HT-29 (cell line): Measurements from ENCODE around the gene PRELID3B. TPM values are rescaled to one million over a fixed set of nuclear protein-coding genes. Genes with fewer than 3 reads are reported as not detected.

Experiments
- DNase-seq: peaks from one replicate; pipeline ENCODE4 v3.0.0-alpha.2; 2015; ENCODE audit warnings: low spot score
- total RNA-seq: library from RNA; depleted of rRNA; stranded (reverse); fragments of >200 nt; shearing (Covaris generic); gene quantifications from 2 replicates; pipeline ENCODE4 v1.2.3, GENCODE V29; 2014

The PRELID3B gene
- total RNA-seq, 1 experiment from 2014 or later: 129 TPM

DNA sequence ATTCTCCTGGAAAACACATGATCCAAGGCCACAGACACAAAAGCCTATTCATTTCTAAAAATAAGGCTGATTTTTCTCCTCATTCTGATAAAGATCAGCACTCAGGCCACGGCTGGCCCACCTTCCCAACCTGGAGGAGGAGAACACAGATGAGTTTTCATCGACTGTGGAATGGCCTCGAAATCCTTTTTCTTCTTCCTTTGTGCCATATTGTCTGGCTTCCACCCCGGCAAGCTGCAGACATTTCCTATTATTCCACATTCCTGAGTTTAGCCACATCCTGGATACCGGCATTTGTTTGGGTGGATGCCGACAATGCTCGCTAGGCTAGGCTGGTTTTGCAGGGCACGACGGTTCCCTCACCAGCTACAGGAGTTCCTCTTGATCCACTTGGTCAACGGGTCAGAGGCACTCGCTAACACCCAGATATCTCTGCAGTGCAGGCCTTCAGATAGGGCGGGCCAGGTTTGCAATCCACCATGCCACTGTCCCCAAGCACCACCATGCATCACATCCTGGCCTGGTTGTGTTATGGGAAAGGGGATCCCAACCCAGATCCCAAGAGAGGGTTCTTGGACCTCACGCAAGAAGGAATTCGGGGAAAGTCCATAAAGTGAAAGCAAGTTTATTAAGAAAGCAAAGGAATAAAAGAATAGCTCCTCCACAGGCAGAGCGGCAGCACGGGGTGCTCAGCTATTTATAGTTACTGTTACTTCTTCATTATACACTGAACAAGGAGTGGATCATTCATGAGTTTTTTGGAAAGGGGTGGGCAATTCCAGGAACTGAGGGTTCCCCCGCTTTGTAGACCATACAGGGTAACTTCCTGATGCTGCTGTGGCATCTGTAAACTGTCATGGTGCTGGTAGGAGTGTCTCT is 31.4 kb downstream of the PRELID3B start:
- DNase-seq: peak; percentile 97

DNA sequence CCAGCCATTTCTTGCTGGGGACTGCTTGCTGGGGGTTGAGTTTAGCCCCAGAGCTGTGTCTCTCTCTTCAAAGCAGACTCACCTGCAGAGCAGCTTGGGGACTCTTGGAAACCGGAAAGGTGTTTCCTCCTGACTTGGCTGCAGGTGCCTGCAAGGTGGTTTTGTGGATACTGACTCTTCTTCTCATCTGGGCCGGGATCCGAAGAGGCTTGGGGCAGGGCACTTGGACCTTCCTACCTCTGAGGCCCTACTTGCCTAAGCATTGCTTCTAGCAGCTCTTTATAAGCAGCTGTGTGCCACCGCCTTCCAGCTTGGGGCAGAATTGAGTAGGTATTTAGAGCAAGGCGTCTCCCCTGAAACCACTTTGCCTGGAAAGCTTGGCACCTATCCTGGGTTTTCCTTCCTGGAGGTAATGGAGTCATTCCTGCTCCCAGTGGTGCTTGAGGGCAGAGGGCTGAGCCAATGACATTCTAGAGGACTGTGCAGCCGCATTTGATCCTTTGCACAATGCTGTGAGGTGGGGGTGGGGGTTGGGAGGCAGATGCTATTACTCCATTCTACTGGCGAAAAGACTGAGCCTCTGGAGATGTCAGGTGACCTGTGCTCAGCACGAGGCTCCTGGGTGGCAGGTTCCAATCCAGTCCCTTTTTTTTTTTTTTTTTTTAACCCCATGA is 32.1 kb downstream of the PRELID3B start:
- DNase-seq: peak; percentile 88

DNA sequence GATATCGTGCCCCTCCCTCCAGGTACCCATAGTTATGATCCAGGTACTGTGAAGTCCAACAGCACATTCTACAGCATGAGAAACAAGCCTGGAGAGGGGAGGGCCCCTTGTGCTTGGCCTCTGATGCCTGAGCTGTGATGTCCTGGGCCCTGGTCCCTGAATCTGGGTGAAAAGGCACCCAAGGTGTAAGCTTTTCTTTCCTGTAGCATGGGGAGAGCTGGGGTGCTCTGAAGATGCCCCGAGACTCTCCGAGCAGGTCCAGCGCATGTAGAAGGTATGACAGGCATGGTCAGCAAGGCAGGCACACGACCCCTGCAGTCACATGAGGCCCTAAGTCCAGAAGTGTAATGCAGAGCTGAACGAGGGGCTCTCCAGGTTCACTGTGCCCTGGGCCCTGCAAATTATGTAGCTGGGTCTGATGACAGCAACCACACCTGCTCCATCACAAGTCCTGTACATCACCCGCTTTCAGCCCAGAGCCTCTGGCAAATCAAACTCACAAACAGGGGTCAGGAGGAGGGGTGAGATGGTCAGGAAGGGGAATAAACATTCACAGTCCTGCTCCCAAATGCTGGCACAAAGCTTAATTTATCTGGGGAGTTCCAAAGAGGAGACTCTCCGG is 33.8 kb downstream of the PRELID3B start:
- DNase-seq: no peak

DNA sequence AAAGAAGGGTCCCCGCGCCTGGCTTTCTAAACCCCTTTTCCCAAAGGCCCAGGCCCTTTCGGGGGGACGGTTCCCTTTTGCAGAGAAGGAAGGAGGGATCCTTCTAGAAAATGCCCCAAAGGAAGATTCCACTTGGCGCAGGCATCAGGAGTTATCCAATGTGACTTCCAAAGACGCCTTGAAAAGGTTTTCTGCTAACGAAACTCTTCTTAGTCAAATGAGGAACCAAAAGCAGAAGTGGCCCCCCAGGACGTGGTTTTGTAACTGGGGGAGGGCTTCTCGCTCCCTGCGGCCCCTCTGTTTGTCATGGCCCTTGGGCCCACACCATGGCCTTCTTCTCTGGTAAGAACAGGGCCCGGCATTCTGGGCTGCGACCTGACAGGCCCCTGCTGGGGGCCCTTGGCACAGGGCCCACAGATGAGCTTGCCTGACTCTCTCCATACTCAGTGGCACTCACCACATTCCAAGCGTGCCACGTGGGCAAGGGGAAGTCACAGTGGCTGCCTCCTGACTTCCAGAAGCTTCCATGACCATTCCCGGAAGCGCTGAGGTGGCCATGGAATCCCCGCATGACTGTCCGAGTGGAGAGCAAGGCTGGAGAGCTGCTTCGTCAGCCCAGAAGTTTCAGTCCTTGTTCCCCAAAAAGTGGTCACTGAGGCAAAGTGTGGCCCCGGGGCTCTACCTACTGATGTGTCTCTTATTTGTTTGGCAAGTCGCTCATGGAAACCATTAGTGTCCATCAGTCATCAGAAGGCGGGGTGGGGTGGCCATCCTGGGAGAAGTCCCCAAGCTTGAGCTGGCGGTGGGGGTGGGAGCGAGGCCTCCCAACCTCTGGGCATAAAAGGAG is 34.7 kb downstream of the PRELID3B start:
- DNase-seq: no peak

DNA sequence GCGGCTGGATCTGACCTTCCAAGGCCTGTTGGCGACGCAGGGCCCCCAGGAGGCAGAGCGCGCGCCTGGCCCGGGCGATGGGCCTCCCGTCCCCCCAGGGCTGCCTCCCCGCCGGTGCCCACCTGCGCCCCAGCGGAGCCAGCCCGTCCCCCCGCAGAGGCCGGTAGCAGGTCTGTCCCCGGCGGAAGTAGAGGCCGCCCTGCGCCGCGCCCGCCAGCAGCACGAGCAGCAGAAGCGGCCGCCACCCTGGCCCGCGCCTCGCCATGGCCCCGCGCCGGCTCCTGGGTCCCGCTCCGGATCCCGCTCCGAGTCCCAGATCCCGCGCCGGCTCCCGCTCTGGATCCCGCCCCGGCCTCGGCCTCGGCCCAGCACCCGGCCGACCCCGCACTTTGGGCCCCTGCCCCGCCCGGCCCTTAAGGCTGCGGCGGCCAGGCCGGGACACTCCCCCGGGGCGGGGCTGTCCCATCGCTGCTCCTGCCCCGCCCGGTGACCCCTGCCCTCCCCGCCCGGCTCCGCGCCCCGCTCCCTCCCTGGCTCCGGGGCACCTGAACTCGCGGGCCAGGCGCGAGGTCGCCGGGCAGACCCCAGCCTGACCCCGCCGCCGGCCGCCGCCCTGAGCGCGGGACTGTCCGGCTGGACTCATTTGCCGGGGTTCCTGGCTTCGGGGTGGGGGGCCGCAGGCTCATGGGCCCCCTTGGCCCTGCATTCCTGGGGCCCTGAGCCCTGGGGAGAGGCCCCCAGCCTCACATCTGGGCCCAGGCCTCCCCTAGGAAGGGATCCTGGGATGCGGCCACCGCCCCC is 35.5 kb downstream of the PRELID3B start, which contains the start of gene CTSZ:
CTSZ (minus strand) TSS at position 391 of the 801 bp plus-strand sequence; CDS start at position 265, 126 bp downstream.
- peak; percentile 78 for DNase-seq

DNA sequence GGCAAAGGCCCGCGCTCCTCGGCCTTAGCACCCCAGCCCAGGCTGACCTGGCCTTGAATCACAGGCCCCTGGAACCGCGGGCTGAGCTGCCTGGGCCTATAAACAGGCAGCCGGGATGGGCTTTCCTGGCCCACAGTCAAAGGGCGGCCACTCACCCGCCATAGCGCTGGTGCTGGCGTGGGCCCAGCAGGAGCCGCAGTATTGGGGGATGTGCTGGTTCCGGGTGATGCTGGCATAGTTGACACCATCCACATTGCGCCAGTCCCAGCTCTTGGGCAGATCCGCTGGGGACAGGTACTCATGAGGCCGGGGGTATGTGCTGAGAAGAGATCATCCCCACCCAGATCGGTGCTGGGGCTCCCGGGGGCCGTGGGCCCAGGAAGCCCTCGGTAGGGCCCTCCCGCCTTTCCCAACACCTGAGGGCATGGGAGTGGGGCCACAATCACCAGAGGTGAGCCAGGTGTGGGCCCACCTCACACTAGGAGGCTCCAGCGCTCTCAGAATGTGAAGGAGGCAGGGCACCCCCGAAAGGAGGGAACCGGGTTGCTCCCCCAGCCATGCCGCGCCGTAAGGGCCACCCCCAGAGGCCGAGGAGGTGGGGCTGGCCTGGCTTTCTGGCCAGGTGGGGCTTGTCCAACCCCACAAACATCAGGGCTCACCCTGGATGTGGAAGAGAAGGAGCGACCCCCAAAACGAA is 36.3 kb downstream of the PRELID3B start:
- peak; percentile 51 for DNase-seq

DNA sequence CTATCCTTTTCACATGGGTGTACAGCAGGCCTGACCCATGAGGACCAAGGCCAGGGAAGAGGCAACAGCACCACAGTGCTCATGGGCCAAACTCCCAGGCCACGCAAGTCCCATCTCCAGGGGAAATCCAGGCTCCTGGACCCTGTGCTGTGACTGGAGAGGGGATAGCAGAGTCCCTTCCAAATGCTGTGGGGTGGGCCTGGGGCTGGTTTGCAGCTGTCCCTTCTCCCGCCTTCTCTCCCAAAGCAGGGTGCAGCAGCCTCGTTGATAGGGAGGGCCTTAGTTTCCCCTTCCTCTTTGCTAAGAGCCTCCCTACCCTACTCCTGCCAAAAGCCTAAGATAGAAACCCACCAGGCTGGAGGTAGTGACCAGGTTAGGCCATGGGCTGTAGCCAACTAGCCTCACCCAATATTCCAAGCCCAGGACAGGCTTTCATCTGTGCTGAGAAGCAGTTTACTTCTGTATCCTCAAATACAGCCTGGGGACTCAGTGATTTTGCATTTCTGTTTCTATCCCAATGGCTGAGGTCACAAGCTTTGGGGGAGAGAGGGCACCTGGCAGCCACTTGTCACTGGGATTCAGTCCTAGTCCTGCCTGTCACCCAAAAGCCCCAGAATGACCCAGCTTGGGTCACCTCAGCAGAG is 36.9 kb downstream of the PRELID3B start:
- DNase-seq: peak; percentile 44

DNA sequence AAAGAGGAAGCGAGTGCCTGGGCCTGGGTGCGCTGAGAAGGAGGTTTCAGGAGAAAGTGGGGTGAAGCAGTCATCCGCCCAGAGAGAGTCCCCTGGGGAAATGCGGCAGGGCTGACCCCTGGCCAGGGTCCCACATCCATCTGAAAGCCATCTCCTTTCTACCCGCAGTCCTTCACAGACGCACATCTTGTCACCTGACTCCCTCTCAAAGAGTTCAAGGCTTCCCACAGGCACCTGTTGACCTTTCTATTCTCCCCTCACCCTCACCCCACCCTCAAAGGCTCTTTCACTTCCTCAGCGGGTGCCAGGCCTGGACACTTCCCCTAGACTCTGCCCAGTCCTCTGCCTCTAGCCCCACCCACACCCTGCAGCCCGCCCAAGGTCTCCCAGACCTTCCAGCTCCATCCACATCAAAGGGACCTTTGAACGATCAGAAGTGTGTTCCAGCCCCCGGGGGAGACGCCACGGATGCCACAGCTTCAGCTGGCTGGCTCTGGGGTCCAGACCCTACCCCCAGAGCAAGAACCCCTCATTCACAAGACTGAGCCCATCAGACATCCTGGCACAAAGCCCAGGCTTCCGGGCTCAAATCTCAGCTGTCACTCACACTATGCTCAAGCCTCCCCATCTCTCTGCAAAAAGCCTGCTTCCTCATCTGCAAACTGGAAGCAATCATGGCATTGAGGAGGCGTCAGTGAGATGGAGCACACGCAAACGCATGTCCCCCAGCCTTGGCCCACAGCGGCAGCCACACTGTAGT is 37.6 kb downstream of the PRELID3B start:
- DNase-seq: peak; percentile 91

DNA sequence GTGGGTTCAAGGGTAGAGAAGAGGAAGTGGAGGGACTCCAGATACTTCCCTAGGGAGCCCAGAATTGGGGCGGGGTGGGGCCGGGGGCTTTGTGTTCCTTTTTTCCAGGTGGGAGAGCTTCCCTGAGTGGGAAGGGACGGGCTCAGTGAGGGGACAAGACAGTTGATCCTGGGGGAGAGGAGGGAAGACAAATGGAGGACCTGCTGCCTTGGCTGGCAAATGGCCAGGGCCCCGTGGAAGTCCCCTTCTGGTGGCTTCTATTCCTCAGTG is 38.2 kb downstream of the PRELID3B start:
- no peak for DNase-seq

DNA sequence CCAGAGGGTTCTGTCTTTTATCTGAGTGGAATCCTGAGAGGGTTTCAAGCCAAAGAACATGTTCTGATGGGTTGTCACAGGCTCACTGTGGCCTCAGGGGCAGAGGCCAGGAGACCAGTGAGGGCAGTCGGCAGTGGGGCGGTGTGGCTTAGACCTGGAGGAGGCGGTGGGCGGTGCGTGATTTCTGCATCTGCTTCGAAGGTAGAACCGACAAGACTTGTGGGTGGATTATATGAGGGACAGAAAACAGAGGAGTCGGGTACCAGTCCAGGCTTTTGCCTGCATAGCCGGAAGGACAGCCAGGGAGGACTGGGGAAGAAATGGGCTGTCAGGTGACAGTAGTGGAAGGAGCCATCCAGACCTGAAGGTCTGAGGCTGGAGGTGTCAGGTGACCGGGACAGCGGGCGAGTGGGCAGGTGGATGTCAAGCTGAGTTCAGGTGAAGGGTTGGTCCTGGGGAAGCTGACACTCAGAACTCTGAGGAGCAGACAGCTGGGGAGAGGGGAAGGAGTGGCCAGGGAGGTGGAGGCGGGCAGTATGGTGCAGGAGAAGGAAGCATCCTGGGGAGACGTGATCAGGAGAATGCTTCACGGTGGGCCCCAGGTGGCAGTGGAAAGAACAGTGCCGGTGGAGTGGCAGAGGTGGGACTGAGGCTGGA is 38.6 kb downstream of the PRELID3B start:
- DNase-seq: no peak

DNA sequence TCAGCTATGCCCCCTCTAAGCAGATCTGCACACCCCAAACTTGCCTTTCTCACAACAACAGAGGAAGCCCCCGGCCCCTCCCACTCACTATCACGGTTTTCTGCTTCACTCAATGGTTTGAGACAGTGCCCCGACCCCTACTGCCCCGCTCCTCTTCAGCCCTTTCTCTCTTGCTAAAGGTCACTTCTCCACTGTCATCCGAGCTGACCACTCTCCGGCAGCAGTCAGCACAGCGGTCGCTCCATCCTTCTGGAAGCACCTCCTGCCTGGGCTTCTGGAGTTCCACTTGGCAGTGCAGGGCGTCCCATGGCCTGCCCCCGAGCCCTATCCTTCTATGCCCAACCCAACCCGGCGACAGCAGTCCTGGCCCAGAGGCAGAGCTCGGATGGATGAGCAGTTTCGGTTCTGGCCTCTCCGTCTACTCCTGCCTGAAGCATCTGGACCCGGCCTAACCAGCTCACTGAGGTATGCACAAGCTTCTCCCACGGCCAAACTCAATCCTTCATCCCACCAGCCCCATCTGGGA is 39.6 kb downstream of the PRELID3B start:
- no peak for DNase-seq

DNA sequence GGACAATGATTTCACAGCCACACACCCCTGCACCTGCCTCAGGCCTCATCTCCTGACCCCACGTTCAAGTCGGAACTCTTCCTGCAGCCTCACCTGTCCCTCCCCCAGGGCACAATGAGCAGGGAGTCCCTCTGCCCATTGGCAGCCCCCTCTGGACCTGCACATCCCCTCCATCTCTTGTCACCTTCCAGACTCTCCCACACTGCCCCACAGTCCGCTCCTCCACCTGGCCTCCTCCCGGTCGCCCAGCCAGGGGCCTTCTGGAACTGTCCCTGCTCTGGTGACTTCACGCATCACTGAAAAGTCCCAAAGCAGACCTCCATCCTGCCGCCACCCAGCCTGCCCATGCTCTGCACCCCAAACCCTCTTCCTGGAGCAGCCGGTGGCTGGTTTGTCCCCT is 40.2 kb downstream of the PRELID3B start:
- no peak for DNase-seq

DNA sequence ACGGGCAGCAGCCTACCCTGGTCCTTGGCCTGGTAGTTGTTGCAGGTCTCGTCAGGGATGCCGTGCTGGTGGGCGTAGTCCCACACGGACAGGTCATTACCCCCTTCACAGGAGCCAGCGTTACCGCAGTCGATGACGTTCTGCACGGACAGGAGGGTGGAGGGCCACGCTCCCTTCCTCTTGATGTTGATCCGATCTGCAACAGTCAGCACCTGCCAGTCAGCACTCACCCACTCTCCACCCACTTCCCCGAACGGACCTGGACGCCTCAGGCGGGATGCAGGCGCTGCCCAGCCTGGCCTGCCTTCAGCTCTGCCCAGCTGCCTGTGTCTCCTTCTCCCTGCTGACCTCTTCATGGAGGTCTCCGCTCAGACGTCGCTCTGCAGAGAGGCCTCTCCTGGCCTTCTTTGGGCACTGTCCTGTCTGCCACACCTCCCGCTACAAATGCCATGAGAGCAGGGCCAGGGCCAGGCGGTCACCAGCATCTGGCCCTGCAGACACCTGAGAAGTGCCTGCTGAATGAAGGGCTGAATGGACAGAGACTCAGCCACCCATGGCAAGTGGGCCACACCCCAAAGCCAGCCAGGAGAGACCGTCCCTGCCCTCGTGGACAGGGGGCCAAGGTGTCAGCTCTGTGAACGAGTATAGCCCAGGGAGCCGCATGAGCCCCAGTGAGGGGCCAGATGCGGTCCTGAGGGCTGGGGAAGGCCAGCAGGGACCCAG is 41.0 kb downstream of the PRELID3B start:
- no peak for DNase-seq

DNA sequence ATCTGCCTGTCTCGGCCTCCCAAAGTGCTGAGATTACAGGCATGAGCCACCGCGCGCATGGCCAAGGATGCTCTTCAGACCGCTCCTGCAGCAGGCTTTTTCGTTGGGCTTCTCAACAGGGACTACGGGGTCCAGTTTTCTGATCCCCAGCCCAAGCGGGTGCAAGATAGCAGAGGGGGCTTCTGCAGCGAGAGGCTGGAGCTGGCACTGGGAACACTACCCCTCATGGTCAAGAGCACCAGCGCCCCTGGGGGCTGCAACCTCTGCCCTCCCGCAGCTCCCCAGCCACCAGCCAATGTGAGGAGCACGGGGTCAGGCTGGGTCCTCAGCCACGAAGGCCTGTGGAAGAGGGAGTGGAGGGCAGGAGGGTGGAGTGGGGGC is 41.5 kb downstream of the PRELID3B start:
- no peak for DNase-seq

DNA sequence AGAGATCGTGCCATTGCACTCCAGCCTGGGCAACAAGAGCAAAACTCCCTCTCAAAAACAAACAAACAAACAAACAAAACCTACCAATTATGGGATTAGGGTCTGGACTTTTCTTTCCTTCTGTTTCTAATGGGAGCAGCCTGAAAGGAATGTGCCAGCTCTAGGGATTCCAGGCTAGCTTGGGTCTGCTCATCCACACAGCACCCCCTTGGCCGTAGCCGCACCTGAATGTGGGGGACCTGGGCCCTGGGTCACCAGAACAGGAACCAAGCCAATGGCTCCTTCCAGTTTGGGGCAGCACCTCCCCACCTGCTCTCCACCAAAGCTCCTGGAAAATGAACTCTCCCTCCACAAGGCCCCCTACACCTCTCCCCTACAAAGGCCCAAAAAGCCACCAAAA is 42.3 kb downstream of the PRELID3B start:
- no peak for DNase-seq

DNA sequence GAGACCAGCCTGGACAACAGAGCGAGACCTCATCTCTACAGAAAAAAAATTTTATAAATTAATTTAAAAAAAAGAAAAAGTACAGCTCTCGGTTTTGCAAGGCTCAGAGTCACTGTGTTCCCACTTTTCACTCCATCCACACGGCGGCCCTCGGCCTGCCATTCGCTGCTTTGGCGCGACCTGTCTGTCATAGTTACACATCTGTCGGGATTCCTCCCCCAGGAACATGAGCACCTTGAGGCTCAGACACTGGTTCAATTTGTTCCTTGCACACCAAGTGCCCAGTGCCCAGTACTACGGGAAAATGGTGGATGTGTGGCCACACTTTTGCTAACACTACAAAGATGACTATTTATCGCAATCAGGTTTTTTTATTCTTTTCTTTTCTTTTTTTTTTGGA is 43.9 kb downstream of the PRELID3B start:
- DNase-seq: no peak

DNA sequence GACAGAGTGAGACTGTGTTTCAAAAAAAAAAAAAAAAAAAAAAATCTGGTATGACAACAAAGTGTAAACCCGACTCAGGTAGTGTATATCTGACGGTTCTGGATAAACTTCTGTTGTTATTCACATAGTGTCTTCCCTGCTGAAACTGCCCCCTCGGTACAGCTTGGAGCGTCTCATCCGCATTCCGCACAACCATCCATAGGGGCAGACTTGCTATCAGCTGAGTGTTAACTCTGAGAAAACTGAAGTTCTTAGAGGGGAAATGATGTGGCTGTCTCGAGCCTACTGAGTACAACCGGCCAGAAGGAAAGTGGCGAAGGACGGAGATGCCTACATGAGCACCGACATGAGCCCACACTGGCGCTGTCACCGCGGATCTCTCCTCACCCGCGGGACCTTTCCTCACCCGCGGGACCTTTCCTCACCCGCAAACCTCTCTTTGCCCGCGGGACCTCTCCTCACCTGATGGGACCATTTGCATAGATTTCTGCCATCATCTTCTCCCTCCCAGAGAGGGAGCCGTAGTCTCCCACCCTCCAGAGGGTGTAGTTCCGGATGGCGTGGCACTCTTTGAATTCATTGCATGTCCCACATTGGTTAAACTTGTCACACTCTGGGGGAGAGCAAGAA is 45.3 kb downstream of the PRELID3B start:
- DNase-seq: no peak
